ENCODE data around the gene RNF126.
"Not testable (repeated sequence)": the region's sequence is repeated elsewhere in the genome, so short reads cannot be mapped to it uniquely, and the experiment has no call there.

RNF126 gene

DNA sequence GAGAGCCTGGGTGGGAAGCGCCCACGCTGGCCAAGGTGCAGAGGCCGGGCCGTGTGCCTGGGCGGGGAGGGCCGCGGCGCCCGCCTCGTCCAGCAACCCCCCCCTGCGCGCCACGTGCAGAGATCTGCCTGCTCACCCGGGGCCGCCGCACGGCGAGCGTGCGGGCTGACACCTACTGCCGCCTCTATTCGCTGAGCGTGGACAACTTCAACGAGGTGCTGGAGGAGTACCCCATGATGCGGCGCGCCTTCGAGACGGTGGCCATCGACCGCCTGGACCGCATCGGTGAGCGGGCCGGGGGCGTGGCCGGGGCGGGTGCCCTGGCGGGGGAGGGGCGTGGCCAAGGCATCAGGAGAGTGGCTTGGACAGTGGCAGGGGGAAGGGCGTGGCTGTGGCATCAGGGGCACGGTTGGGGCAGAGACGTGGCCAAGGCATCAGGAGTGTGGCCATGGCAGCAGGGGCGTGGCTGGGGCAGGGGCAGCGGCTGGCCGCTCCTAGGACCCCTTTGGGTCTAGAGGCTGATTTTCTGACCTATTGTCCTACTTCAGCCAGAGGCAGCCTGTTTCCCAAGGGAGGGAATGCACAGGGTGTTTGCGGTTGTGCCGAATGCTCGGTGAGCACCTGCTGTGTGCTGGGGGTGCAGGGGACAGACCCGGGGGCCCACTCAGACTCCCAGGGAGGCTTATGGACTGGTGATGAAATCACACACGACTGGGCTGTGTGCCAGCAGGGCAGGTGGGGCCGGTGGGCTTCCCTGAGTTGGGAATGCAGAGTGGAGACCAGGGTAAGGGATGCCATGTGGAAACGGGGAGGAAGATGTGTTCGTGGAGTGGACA, 49.1 kb downstream of the RNF126 start:
- no peak for DNase-seq (ENCODE audit: low read depth in 2 of 2, low spot score in 1 of 2)

- no peak for DNase-seq (ENCODE audit: low read depth in 2 of 2, low spot score in 1 of 2)
Measured at GRCh38 chr19:612941-613340, 50.1 kb downstream of the RNF126 start.

DNA sequence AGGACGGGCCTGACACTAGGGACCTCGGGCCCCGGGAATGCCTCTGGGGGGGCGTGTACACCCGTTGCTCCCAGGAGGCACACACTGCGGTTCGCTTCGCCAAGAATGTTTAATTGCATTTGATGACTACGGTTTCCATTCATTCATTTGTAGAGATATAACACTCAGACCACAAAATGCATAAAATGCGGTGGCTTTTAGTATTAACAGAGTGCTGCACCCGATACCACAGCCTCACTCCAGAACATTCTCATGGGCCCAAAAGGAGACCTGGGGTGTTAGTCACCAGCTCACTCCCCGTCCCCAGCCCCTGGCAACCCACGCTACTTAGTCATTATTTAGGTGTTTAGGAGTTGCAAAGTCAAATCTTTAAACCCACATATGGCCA, 51.5 kb downstream of the RNF126 start:
- DNase-seq (ENCODE audit: low read depth in 2 of 2, low spot score in 1 of 2): no peak

GRCh38 chr19:610801-611480, 52.1 kb downstream of the RNF126 start:
- no peak for DNase-seq (ENCODE audit: low read depth in 2 of 2, low spot score in 1 of 2)

DNA sequence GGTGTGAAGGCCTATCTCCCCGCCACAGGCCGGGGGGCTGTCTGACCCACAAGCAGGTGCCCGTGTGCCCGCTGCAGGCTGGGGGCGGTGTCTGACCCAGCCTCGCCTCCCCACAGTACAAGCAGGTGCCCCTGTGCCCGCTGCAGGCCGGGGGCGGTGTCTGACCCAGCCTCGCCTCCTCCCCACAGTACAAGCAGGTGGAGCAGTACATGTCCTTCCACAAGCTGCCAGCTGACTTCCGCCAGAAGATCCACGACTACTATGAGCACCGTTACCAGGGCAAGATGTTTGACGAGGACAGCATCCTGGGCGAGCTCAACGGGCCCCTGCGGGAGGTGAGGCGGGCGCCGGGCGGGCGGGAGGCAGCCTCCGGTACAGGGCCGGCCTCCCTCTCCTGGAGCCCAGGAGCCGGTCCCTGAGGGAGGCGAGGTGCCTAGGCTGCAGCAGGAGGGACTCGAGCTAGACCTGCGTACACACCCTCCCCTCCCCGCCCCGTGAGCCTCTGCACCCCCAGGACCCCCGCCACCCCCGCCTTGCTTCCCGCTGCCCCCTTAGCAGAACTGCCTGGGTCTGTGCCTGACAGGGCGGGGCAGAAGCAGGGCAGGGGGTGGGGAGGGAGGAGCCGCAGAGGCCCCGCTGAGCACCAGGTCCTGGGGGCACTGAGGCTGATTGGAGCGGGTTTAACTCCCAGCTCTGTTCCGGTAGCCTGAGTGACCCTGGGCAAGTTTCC, 52.8 kb downstream of the RNF126 start:
- no peak for DNase-seq (ENCODE audit: low read depth in 2 of 2, low spot score in 1 of 2)

DNA sequence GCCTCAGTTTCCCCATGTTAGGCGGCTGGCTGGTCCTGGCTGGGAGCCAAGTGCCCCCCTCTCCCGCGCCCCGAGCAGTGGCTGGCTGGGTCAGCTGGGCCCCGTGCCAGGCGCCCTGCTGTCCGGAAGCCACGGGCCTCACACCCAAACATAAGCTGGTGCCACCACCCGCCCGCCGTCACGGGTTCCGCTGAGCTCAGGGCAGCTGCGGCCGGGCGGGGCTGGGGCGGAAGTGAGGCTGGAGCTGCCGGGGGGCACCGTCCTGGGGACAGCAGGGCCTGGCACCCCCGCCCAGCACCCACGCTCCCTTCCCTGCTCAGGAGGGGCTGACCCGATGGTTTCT, 54.0 kb downstream of the RNF126 start:
- DNase-seq (ENCODE audit: low read depth in 2 of 2, low spot score in 1 of 2): no peak

DNA sequence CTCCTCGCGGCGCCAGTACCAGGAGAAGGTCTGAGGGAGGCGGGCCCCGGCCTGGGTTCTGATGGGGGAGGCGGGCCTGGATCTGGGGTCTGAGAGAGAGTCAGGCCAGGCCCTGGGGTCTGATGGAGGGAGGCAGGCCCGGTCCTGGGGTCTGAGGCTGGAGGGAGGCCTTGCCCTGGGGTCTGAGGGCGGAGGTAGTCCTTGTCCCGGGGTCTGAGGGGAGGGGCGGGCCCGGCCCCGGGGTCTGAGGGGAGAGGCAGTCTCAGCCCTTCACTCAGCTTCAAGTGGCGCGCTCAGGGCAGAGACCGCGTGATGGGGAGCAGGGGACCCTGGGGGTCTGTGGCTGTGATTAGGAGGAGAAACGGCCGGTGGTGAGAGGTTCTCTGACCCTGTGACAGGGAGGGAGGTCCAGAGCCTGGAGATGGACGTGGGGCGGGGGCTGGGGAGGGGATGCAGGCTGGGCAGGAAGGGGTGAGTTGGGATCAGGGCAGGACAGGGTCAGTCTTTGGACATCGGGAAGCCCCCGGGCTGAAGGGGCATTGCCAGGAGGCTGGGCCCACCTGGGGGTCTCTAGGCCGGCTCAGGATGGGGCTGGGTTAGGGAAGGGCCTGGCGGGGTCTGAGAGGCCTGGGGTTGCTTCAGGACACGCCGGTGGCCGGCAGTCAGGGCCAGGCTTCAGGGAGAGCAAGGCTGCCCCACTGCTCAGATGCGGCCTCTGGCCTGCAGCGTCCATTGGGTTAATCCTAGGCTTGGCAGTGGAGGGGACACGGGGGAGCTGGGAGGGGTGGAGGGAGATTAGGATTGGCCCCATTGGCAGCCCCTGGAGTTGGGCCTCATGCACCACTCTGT, 54.6 kb downstream of the RNF126 start:
- no peak for DNase-seq (ENCODE audit: low read depth in 2 of 2, low spot score in 1 of 2)

- DNase-seq (ENCODE audit: low read depth in 2 of 2, low spot score in 1 of 2): no peak
Measured at GRCh38 chr19:607301-608154, 55.5 kb downstream of the RNF126 start.

DNA sequence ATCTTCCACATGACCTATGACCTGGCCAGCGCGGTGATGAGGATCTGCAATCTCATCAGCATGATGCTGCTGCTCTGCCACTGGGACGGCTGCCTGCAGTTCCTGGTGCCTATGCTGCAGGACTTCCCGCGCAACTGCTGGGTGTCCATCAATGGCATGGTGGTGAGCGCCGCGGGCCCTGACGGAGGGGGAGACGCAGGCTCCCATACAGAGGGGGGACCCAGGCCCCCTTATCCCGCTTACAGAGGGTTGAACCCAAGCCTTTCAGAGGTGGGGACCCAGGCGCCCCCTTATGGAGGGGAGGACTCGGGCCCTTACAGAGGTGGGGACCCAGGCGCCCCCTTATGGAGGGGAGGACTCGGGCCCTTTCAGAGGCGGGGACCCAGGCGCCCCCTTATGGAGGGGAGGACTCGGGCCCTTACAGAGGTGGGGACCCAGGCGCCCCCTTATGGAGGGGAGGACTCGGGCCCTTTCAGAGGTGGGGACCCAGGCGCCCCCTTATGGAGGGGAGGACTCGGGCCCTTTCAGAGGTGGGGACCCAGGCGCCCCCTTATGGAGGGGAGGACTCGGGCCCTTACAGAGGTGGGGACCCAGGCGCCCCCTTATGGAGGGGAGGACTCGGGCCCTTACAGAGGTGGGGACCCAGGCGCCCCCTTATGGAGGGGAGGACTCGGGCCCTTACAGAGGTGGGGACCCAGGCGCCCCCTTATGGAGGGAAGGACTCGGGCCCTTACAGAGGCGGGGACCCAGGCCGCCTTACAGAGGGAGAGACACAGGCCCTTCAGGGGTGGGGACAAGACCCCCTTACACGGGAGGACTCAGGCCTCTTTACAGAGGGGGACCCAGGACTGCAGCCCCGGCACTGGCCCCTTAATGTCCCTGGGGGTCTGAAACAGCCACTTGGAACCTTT, 57.7 kb downstream of the RNF126 start:
- DNase-seq (ENCODE audit: low read depth in 2 of 2, low spot score in 1 of 2): not testable (repeated sequence)

- no peak for DNase-seq (ENCODE audit: low read depth in 2 of 2, low spot score in 1 of 2)
Measured at GRCh38 chr19:604355-604754, 58.7 kb downstream of the RNF126 start.

- DNase-seq (ENCODE audit: low read depth in 2 of 2, low spot score in 1 of 2): not testable (repeated sequence)
Measured at GRCh38 chr19:603779-604178, 59.2 kb downstream of the RNF126 start.

DNA sequence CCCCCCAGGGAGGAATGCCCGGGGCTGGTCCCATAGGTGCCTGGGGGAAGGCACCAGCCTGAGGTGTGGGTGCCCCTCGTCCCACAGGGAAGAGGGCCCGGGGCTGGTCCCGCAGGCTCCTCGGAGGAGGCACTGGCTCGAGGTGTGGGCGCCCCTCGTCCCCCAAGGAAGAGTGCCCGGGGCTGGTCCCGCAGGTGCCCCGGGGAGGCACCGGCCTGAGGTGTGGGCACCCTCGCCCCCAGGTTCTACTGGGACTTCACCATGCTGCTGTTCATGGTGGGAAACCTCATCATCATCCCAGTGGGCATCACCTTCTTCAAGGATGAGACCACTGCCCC, 59.7 kb downstream of the RNF126 start:
- DNase-seq (ENCODE audit: low read depth in 2 of 2, low spot score in 1 of 2): not testable (repeated sequence)

- DNase-seq (ENCODE audit: low read depth in 2 of 2, low spot score in 1 of 2): no peak
Measured at GRCh38 chr19:602391-603301, 60.4 kb downstream of the RNF126 start.

DNA sequence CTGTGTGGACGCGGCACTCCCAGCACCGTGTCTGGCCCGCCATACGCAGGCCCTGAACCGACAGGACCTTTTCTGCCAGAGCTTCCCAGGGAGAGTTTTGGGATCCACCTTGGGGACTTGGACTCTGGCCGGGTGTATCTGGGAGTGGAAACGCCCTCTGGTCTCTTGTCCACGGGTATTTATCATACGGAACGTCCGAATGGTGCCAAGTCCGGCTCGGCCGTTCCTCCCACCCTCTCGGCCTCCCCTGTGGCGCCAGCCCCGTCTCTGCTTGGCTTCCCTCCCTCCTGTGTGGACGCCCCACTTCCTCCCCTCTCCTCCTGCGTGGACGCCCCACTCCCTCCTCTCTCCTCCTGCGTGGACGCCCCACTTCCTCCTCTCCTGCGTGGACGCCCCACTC, 61.2 kb downstream of the RNF126 start:
- no peak for DNase-seq (ENCODE audit: low read depth in 2 of 2, low spot score in 1 of 2)

- no peak for DNase-seq (ENCODE audit: low read depth in 2 of 2, low spot score in 1 of 2)
Measured at GRCh38 chr19:601310-601709, 61.7 kb downstream of the RNF126 start.

Data from stimulated activated CD8-positive, alpha-beta memory T cell treated with anti-CD3 and anti-CD28 coated beads, Interleukin-4, amount 100 ng/mL, for 1 hour (primary cell).